ENCODE data around the gene ACTR8.

DNA sequence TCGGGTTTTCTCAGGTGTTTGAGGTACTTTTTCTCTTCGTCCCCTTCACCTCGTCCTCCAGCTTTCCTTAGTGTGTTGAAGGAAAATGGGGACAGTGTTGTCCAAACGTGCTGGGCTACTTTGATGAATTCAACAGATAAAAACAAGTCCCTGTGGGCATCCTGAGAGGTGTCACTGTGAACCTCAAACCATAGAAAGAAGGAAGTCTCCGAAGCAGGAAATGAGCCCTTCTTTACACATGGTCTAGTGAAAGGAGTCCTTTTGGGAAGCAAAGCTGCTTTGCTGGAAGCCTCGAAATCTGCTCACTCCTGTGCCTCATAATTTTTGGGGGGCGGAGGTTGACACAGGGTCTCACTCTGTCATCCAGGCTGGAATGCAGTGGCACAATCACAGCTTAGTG is 25.0 kb downstream of the ACTR8 start:
- TF ChIP-seq, protein P1, sequence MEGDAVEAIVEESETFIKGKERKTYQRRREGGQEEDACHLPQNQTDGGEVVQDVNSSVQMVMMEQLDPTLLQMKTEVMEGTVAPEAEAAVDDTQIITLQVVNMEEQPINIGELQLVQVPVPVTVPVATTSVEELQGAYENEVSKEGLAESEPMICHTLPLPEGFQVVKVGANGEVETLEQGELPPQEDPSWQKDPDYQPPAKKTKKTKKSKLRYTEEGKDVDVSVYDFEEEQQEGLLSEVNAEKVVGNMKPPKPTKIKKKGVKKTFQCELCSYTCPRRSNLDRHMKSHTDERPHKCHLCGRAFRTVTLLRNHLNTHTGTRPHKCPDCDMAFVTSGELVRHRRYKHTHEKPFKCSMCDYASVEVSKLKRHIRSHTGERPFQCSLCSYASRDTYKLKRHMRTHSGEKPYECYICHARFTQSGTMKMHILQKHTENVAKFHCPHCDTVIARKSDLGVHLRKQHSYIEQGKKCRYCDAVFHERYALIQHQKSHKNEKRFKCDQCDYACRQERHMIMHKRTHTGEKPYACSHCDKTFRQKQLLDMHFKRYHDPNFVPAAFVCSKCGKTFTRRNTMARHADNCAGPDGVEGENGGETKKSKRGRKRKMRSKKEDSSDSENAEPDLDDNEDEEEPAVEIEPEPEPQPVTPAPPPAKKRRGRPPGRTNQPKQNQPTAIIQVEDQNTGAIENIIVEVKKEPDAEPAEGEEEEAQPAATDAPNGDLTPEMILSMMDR (IDR thresholded peaks at IDR 0.05; ENCODE audit: insufficient read depth, low read depth, low read length), result no peak
- TF ChIP-seq EZH2 (IDR thresholded peaks at IDR 0.05; ENCODE audit: insufficient read depth, low read length), result no peak
